GM06990 (cell line): ENCODE results near the gene ATP6V0C.

Source experiments
- DNase-seq: peaks from one replicate; pipeline ENCODE4 v3.0.0-alpha.2; 2011; ENCODE audit not compliant: insufficient read length; ENCODE audit errors: extremely low read depth
- H3K27me3 ChIP-seq: replicated peaks from 2 replicates; pipeline ENCODE4 v1.6.0; 2011; ENCODE audit warnings: low read length; ENCODE audit not compliant: control insufficient read depth, insufficient read depth
- H3K36me3 ChIP-seq: 2 replicates; pipeline ENCODE4 v1.5.1; 2011; ENCODE audit warnings: low read length; ENCODE audit not compliant: control insufficient read depth, insufficient read depth
- H3K4me3 ChIP-seq: replicated peaks from 2 replicates; pipeline ENCODE4 v1.5.1; 2011; ENCODE audit warnings: low read depth, mild to moderate bottlenecking, control low read depth, low read length
- TF ChIP-seq, protein P1 (sequence below): IDR thresholded peaks from 2 replicates; pipeline ENCODE4 v1.5.1; 2011; ENCODE audit warnings: low read length, control low read depth, mild to moderate bottlenecking, inconsistent platforms; ENCODE audit not compliant: insufficient read depth, poor library complexity, severe bottlenecking

ATP6V0C gene

DNA sequence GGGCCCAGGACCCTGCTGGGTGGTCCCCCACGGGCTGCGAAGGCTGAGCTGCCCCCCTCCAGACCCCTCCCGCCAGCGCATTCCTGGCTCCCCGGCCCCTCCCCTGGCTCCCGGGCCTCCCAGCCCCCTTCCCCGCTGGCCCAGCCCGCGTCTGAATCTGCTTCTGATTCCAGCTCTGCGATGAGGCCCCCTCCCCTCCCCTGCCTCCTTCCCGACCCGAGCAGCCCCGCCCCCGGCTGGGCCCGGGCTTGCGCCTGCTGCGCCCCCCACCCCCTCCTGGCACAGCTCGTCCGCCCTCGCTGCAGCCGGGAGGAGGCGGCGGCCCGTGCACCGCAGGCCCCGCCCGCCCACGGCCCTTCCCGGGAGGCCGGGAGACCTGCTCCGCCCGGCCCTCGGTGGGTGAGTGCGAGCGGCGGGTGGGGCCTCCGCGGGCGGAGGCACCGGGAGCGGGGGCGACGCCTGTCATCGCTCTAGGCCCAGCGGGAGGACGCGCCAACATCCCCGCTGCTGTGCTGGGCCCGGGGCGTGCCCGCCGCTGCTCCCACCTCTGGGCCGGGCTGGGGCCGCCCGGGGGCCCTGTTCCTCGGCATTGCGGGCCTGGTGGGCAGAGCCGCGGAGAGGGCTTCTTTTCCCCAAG lies 42.6 kb upstream of the ATP6V0C start, which contains the start of gene NTN3:
Gene NTN3, plus strand, starts transcription at position 282 of the 637 bp plus-strand sequence. CDS start 405 bp downstream, outside the sequence.
- Histone ChIP-seq H3K27me3 (no peaks in the 10 kb centered on the region; the same call in 1 of the 2 replicates), H3K4me3 (no peak within 1 kb of the TSS), H3K36me3 (no peaks in the 10 kb centered on the region)
- DNase-seq = no peak
- TF ChIP-seq, protein P1, sequence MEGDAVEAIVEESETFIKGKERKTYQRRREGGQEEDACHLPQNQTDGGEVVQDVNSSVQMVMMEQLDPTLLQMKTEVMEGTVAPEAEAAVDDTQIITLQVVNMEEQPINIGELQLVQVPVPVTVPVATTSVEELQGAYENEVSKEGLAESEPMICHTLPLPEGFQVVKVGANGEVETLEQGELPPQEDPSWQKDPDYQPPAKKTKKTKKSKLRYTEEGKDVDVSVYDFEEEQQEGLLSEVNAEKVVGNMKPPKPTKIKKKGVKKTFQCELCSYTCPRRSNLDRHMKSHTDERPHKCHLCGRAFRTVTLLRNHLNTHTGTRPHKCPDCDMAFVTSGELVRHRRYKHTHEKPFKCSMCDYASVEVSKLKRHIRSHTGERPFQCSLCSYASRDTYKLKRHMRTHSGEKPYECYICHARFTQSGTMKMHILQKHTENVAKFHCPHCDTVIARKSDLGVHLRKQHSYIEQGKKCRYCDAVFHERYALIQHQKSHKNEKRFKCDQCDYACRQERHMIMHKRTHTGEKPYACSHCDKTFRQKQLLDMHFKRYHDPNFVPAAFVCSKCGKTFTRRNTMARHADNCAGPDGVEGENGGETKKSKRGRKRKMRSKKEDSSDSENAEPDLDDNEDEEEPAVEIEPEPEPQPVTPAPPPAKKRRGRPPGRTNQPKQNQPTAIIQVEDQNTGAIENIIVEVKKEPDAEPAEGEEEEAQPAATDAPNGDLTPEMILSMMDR = no peak

DNA sequence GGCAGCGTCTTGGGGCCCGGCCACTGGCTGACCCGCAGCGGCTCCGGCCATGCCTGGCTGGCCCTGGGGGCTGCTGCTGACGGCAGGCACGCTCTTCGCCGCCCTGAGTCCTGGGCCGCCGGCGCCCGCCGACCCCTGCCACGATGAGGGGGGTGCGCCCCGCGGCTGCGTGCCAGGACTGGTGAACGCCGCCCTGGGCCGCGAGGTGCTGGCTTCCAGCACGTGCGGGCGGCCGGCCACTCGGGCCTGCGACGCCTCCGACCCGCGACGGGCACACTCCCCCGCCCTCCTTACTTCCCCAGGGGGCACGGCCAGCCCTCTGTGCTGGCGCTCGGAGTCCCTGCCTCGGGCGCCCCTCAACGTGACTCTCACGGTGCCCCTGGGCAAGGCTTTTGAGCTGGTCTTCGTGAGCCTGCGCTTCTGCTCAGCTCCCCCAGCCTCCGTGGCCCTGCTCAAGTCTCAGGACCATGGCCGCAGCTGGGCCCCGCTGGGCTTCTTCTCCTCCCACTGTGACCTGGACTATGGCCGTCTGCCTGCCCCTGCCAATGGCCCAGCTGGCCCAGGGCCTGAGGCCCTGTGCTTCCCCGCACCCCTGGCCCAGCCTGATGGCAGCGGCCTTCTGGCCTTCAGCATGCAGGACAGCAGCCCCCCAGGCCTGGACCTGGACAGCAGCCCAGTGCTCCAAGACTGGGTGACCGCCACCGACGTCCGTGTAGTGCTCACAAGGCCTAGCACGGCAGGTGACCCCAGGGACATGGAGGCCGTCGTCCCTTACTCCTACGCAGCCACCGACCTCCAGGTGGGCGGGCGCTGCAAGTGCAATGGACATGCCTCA lies 41.9 kb upstream of the ATP6V0C start:
- DNase-seq = no peak

DNA sequence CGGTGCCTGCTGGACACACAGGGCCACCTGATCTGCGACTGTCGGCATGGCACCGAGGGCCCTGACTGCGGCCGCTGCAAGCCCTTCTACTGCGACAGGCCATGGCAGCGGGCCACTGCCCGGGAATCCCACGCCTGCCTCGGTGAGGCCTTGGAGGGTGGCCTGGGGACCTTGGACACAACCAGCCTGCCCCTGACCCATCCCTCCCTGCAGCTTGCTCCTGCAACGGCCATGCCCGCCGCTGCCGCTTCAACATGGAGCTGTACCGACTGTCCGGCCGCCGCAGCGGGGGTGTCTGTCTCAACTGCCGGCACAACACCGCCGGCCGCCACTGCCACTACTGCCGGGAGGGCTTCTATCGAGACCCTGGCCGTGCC lies 41.3 kb upstream of the ATP6V0C start:
- TF ChIP-seq, protein P1 = no peak
- H3K36me3 ChIP-seq = no peaks in the 10 kb centered on the region
- no peak overlapping the region for H3K4me3 ChIP-seq
- no peaks in the 10 kb centered on the region; the same call in 1 of the 2 replicates for H3K27me3 ChIP-seq
- no peak for DNase-seq

More for the DNA sequence above, 41.9 kb upstream of the ATP6V0C start:
- no peaks in the 10 kb centered on the region for H3K36me3 ChIP-seq
- TF ChIP-seq, protein P1 = no peak
- H3K4me3 ChIP-seq = no peak overlapping the region
- H3K27me3 ChIP-seq = no peaks in the 10 kb centered on the region; the same call in 1 of the 2 replicates

DNA sequence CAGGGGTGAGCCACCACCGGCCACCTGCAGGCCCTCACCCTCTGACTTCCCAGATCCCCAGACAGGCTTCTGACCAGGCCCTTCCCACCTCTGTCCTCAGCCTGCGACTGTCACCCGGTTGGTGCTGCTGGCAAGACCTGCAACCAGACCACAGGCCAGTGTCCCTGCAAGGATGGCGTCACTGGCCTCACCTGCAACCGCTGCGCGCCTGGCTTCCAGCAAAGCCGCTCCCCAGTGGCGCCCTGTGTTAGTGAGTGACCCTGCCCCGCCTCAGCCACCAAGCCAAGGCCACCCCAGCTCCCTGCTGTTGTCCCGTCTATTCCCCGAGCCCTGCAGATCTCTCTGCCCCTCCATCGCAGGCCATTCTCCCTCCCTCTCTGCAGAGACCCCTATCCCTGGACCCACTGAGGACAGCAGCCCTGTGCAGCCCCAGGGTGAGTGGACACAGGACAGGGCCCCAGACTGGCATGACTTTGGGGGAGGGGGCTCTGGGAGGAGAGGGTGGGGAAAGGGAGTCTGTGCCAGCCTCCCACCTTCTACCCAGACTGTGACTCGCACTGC lies 40.8 kb upstream of the ATP6V0C start:
- H3K4me3 ChIP-seq = no peak overlapping the region
- TF ChIP-seq, protein P1 = no peak
- no peaks in the 10 kb centered on the region for H3K36me3 ChIP-seq

DNA sequence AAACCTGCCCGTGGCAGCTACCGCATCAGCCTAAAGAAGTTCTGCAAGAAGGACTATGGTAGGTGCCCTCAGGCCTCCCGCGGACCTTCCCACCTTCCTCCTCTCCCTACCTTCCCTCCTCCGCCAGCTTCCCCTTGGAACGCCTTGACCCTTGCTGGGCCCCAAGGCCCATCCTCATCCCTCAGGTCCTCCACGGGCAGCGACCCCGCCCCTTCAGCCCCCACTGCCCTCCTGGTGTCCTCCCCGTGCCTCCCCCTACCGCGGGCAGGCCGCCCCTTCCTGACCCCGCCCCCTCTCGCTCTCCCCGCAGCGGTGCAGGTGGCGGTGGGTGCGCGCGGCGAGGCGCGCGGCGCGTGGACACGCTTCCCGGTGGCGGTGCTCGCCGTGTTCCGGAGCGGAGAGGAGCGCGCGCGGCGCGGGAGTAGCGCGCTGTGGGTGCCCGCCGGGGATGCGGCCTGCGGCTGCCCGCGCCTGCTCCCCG lies 40.3 kb upstream of the ATP6V0C start:
- no peaks in the 10 kb centered on the region; the same call in 1 of the 2 replicates for H3K27me3 ChIP-seq
- DNase-seq = no peak

More for the DNA sequence above, 40.8 kb upstream of the ATP6V0C start:
- no peak for DNase-seq
- H3K27me3 ChIP-seq = no peaks in the 10 kb centered on the region; the same call in 1 of the 2 replicates

More for the DNA sequence above, 40.3 kb upstream of the ATP6V0C start:
- Histone ChIP-seq H3K4me3 (peak overlapping the region; percentile 38), H3K36me3 (no peaks in the 10 kb centered on the region)
- TF ChIP-seq, protein P1 = no peak
